ENCODE results near the gene GUCA2A.

Gene GUCA2A

DNA sequence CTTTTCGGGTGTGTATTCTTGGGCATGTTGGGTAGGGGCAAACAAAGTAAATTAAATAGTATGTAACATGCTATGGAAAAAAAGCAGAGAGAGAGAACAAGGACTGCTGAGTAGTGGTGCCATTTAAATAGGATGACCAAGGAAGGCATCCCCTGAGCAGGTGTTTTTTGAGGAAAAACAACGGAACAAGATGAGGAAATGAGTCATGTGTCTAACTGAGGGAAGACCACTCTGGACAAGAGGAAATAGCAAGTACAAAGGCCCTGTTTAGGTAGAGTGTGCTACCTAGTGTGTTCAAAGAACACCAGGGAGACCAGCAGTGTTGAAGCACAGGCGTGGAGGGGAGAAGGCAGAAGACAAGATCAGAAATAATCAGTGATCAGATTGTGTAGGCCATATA is 20.1 kb upstream of the GUCA2A start:
- DNase-seq (ENCODE audit: low read depth in 2 of 2): no peak
- H3K4me3 ChIP-seq (replicated peaks in 1 of 2; ENCODE audit: low read depth in 2 of 2, low read length in 2 of 2): no peak overlapping the region
- TF ChIP-seq, protein P1, sequence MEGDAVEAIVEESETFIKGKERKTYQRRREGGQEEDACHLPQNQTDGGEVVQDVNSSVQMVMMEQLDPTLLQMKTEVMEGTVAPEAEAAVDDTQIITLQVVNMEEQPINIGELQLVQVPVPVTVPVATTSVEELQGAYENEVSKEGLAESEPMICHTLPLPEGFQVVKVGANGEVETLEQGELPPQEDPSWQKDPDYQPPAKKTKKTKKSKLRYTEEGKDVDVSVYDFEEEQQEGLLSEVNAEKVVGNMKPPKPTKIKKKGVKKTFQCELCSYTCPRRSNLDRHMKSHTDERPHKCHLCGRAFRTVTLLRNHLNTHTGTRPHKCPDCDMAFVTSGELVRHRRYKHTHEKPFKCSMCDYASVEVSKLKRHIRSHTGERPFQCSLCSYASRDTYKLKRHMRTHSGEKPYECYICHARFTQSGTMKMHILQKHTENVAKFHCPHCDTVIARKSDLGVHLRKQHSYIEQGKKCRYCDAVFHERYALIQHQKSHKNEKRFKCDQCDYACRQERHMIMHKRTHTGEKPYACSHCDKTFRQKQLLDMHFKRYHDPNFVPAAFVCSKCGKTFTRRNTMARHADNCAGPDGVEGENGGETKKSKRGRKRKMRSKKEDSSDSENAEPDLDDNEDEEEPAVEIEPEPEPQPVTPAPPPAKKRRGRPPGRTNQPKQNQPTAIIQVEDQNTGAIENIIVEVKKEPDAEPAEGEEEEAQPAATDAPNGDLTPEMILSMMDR (IDR thresholded peaks at IDR 0.05; ENCODE audit: low read depth, low read length): no peak

DNA sequence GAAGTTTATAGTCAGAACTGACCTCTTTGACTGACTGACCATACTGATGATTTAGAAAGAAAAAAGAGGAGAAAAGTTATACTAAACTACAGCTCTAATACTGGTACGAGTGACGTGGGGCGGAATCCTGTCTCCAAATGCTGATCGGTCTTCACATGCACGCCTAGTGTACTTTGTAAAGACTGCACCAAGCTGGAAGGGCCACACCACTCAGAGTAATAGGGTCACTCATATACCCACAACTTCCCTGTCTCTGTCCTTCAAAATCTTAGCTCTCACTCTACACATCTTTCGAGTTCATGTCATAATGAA is 19.4 kb upstream of the GUCA2A start:
- no peak overlapping the region for H3K4me3 ChIP-seq (replicated peaks in 1 of 2; ENCODE audit: low read depth in 2 of 2, low read length in 2 of 2)
- TF ChIP-seq, protein P1 (IDR thresholded peaks at IDR 0.05; ENCODE audit: low read depth, low read length): no peak
- no peak for DNase-seq (ENCODE audit: low read depth in 2 of 2)

DNA sequence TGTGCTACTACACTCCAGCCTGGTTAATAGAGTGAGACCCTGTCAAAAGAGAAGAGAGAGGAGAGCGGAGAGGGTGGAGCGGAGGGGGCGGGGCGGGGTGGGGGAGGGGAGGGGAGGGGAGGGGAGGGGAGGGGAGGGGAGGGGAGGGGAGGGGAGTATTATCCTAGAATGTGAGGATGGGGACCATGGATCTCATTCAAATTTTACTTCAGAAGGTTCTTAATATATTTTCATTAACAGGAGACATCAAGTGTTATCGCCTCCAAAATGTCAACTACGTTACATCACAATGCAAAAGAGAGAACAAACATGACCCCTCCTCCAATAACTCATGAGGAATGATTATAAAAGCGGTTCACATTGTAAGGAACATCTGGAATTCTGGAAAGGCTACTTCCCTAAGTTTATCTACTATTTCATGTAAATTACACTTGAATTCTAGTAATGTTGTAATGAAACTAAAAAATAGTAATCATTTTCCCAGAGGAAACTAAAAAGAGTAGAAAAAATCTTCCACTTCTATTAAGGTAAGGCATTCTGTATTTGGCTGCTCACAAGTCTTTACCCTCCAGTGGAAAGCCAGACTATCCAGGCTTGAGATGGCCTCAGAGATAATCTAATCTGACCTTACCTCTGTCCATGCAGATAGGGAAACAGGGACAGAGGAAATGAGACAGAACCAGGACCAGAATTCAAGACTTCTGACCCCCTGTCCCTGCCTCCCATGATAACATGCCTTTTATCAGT is 18.8 kb upstream of the GUCA2A start:
- TF ChIP-seq, protein P1 (IDR thresholded peaks at IDR 0.05; ENCODE audit: low read depth, low read length): no peak
- DNase-seq (ENCODE audit: low read depth in 2 of 2): no peak
- no peak overlapping the region for H3K4me3 ChIP-seq (replicated peaks in 1 of 2; ENCODE audit: low read depth in 2 of 2, low read length in 2 of 2)

DNA sequence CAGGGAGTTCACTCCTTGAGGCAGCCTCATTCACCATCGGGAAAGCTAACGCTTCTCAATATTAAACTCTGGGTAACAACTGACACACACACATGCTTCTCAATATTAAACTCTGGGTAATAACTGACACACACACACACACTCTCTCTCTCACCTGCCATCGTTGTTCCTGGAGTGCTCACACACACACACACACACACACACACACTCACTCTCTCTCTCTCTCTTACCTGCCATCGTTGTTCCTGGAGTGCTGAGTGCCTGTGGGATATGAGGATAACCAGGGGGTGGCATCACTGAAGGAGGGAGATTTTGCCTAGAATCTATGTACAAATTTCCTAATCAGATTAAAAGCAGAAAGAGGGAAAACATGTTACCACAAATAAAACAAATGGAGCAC is 17.1 kb upstream of the GUCA2A start:
- TF ChIP-seq, protein P1 (IDR thresholded peaks at IDR 0.05; ENCODE audit: low read depth, low read length): no peak
- DNase-seq (ENCODE audit: low read depth in 2 of 2): no peak
- no peak overlapping the region for H3K4me3 ChIP-seq (replicated peaks in 1 of 2; ENCODE audit: low read depth in 2 of 2, low read length in 2 of 2)

DNA sequence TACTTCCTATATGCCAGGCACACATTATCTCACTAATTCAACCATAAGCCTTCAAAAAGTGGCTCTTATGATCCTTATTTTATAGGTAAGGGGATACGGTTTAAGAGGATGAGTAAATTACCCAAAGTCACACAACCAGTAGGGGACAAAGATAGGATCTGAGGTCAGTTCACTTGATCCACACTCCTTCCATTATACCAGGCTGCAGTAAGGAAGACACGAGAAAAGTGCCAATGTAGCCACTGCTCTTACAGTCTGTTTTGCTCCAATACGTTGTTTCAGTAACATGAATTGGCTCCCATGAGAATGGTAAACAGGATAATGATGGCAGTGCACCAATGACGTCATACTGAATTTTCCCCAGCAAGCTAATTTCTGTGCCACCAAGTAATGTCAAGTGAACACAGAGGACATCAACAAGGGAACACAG is 15.4 kb upstream of the GUCA2A start:
- TF ChIP-seq, protein P1 (IDR thresholded peaks at IDR 0.05; ENCODE audit: low read depth, low read length): no peak
- DNase-seq (ENCODE audit: low read depth in 2 of 2): no peak
- no peak overlapping the region for H3K4me3 ChIP-seq (replicated peaks in 1 of 2; ENCODE audit: low read depth in 2 of 2, low read length in 2 of 2)

DNA sequence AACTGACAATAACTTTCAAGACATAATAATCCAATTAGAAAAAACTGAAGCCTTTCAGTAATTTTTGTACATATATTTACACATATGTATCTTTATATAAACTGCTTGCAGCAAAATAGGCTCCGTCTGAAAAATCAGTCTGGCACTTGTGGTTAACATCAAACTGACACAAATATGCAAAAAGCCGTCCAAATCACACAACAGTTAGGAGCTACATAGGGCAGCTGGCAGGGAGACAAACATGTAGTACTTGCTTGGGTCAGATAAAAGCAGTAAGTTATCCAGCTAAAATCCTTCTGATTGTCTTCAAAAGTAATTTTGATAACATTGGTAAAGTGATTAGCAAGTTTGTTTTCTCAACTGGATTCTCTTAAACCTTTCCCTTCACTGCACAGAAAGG is 14.7 kb upstream of the GUCA2A start:
- TF ChIP-seq, protein P1 (IDR thresholded peaks at IDR 0.05; ENCODE audit: low read depth, low read length): no peak
- peak; percentile 45 to 85 for DNase-seq (ENCODE audit: low read depth in 2 of 2)
- H3K4me3 ChIP-seq (replicated peaks in 1 of 2; ENCODE audit: low read depth in 2 of 2, low read length in 2 of 2): no peak overlapping the region

DNA sequence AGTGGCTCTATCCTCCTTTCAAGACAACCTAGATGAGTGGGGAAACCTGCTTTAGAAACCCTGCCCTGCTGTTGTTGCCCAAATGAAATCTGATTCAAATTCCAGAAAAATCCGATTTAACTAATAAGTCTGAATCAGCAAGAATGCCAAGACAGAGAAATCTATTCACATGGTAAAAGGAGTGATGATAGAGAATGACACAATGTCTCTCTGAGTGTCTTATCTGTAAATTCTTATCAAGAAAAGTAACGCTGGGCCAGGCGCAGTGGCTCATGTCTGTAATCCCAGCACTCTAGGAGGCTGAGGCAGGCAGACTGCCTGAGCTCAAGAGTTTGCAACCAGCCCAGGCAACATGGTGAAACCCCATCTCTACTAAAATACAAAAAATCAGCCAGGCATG is 13.7 kb upstream of the GUCA2A start:
- TF ChIP-seq, protein P1 (IDR thresholded peaks at IDR 0.05; ENCODE audit: low read depth, low read length): no peak
- peak in 1 of 2 donors; percentile 20 for DNase-seq (ENCODE audit: low read depth in 2 of 2)
- no peak overlapping the region for H3K4me3 ChIP-seq (replicated peaks in 1 of 2; ENCODE audit: low read depth in 2 of 2, low read length in 2 of 2)

Data from cardiac fibroblast (primary cell).